HCT116 (cell line): ENCODE results near the gene TCF7. TPM values are rescaled to one million over a fixed set of nuclear protein-coding genes. Genes with fewer than 3 reads are reported as not detected.

Experiments used
- ATAC-seq: fragments of 200-7000 bp; cut with Tn5 transposase; 2 replicates; pipeline ENCODE4 v1.9.1; 2020; ENCODE audit warnings: mild to moderate bottlenecking, moderate library complexity
- BruUV-seq: library from RNA; stranded (reverse); fragments of 400-500 nt; replicated peaks from 2 replicates; lab custom pipeline; 2021; lab: Mats Ljungman, UMichigan
- CTCF ChIA-PET: fragments of 300-600 bp; sonication (Branson Sonifier 250); formaldehyde crosslinking; loops from one replicate; lab custom pipeline; 2021; ENCODE audit warnings: antibody characterized with exemption; lab: Charles Lee
- POLR2A ChIA-PET: fragments of 300-600, 350-600 bp; sonication (Branson Sonifier 250); formaldehyde crosslinking; loops from one replicate; lab custom pipeline; 2021; ENCODE audit warnings: antibody characterized with exemption; lab: Charles Lee
- RAD21 ChIA-PET, 2 experiments: fragments of 300-600 bp; sonication (Branson Sonifier 250); formaldehyde crosslinking; loops; one replicate each; lab custom pipeline; 2023; ENCODE audit warnings: low total read pairs in 2 of 2; ENCODE audit not compliant: uncharacterized antibody in 2 of 2, unreplicated experiment in 2 of 2, low non-redundant PET in 1 of 2; lab: Charles Lee
- DNase-seq: peaks from one replicate; pipeline ENCODE4 v3.0.0-alpha.2; 2010; ENCODE audit warnings: low read depth, low spot score
- H2AFZ ChIP-seq: fragments of 200-600 bp; shearing (Covaris generic), sonication (generic); 2 replicates; pipeline ENCODE4 v1.6.1; 2017; ENCODE audit warnings: low read depth, mixed run types, mixed read lengths, antibody characterized with exemption, low read length; ENCODE audit not compliant: poor library complexity, severe bottlenecking
- H3K27ac ChIP-seq: 2 replicates; pipeline ENCODE4 v1.5.1; 2012; ENCODE audit warnings: low read depth, low read length
- H3K27me3 ChIP-seq: fragments of 200-600 bp; sonication (generic); 2 replicates; pipeline ENCODE4 v1.6.1; 2016; ENCODE audit warnings: mixed run types, low read length, mixed read lengths; ENCODE audit not compliant: insufficient read depth
- H3K36me3 ChIP-seq, 2 experiments: fragments of 200-500 bp in 1 of 2; fragments of 200-600 bp in 1 of 2; sonication (Bioruptor generic) in 1 of 2; sonication (generic) in 1 of 2; 2 replicates each; pipeline versions ENCODE4 v1.5.1 to v1.6.1; 2014 to 2016; ENCODE audit warnings: low read length in 2 of 2, inconsistent platforms in 1 of 2, mixed read lengths in 1 of 2, mixed run types in 1 of 2; ENCODE audit not compliant: insufficient read depth in 2 of 2, control insufficient read depth in 1 of 2
- H3K4me1 ChIP-seq, 2 experiments: fragments of 200-600 bp in 1 of 2; sonication (generic) in 1 of 2; 2 replicates each; pipeline versions ENCODE4 v1.5.1 to v1.6.1; 2012 to 2017; ENCODE audit warnings: low read length in 2 of 2, inconsistent platforms in 1 of 2, mild to moderate bottlenecking in 1 of 2, mixed read lengths in 1 of 2, mixed run types in 1 of 2, moderate library complexity in 1 of 2; ENCODE audit not compliant: insufficient read depth in 2 of 2, control insufficient read depth in 1 of 2
- H3K4me2 ChIP-seq: fragments of 200-600 bp; sonication (generic); 2 replicates; pipeline ENCODE4 v1.6.1; 2017; ENCODE audit warnings: mixed run types, low read length, mixed read lengths
- H3K4me3 ChIP-seq, 2 experiments: fragments of 200-600 bp in 1 of 2; sonication (generic) in 1 of 2; replicated peaks in 1 of 2; 2 replicates each; pipeline ENCODE4 v1.5.1; 2011 to 2016; ENCODE audit warnings: low read length in 2 of 2, control low read depth in 1 of 2, low read depth in 1 of 2, mild to moderate bottlenecking in 1 of 2, mixed read lengths in 1 of 2, mixed run types in 1 of 2
- H3K79me2 ChIP-seq: fragments of 200-600 bp; sonication (generic); 2 replicates; pipeline ENCODE4 v1.6.1; 2017; ENCODE audit warnings: mild to moderate bottlenecking, mixed run types, low read length, moderate library complexity, mixed read lengths; ENCODE audit not compliant: insufficient read depth
- H3K9ac ChIP-seq: fragments of 200-600 bp; sonication (generic); 2 replicates; pipeline ENCODE4 v1.6.1; 2016; ENCODE audit warnings: low read length, mixed read lengths
- H3K9me2 ChIP-seq: fragments of 200-600 bp; sonication (generic), shearing (Covaris generic); 2 replicates; pipeline ENCODE4 v1.6.1; 2017; ENCODE audit warnings: mixed run types, mild to moderate bottlenecking, moderate library complexity; ENCODE audit not compliant: insufficient read depth
- H3K9me3 ChIP-seq, 2 experiments: fragments of 200-500 bp in 1 of 2; fragments of 200-600 bp in 1 of 2; sonication (Bioruptor generic) in 1 of 2; sonication (generic) in 1 of 2; 2 replicates each; pipeline ENCODE4 v1.6.1; 2014 to 2017; ENCODE audit warnings: low read length in 2 of 2, mixed read lengths in 2 of 2, inconsistent platforms in 1 of 2, low read depth in 1 of 2, mild to moderate bottlenecking in 1 of 2, mixed run types in 1 of 2, moderate library complexity in 1 of 2; ENCODE audit not compliant: control insufficient read depth in 1 of 2, insufficient read depth in 1 of 2
- H4K20me1 ChIP-seq: fragments of 200-600 bp; sonication (generic), shearing (Covaris generic); 2 replicates; pipeline ENCODE4 v1.6.1; 2017; ENCODE audit warnings: mixed run types, mild to moderate bottlenecking, moderate library complexity; ENCODE audit not compliant: insufficient read depth
- ELF1 ChIP-seq: IDR thresholded peaks from 2 replicates; pipeline ENCODE4 v1.6.1; 2012; ENCODE audit warnings: low read depth, borderline replicate concordance
- MAX ChIP-seq: IDR thresholded peaks from 2 replicates; pipeline ENCODE4 v1.6.1; 2012
- RAD21 ChIP-seq: IDR thresholded peaks from 2 replicates; pipeline ENCODE4 v1.6.1; 2012; ENCODE audit warnings: low read depth, mild to moderate bottlenecking
- SP1 ChIP-seq: IDR thresholded peaks from 2 replicates; pipeline ENCODE4 v1.6.1; 2012; ENCODE audit warnings: low read depth
- SRF ChIP-seq: IDR thresholded peaks from 2 replicates; pipeline ENCODE4 v1.6.1; 2012; ENCODE audit warnings: low read depth
- TCF7L2 ChIP-seq: IDR thresholded peaks from 2 replicates; pipeline ENCODE4 v1.7.0; 2011; ENCODE audit warnings: borderline replicate concordance, inconsistent platforms; ENCODE audit not compliant: insufficient read depth, insufficient read length; ENCODE audit errors: extremely low read depth
- YY1 ChIP-seq: IDR thresholded peaks from 2 replicates; pipeline ENCODE4 v1.6.1; 2011; ENCODE audit warnings: low read length, low read depth, moderate library complexity, mild to moderate bottlenecking; ENCODE audit not compliant: insufficient replicate concordance; ENCODE audit errors: extremely low read depth
- ZBTB33 ChIP-seq: IDR thresholded peaks from 2 replicates; pipeline ENCODE4 v1.6.1; 2011; ENCODE audit warnings: mild to moderate bottlenecking, low read length, moderate library complexity; ENCODE audit not compliant: insufficient replicate concordance; ENCODE audit errors: extremely low read depth
- intact Hi-C: fragments of 100-400 bp; cut with micrococcal nuclease; formaldehyde crosslinking; loops from 2 replicates; pipeline ENCODE4 v1.10.0; 2022
- total RNA-seq: library from RNA; stranded (reverse); gene quantifications from one replicate; pipeline ENCODE4 v1.2.1, GENCODE V29; 2021; ENCODE audit not compliant: unreplicated experiment
- TF ChIP-seq, protein P1 (sequence below), 3 experiments: fragments of 200-600 bp in 1 of 3; sonication (generic) in 1 of 3; IDR thresholded peaks in 2 of 3; conservative IDR thresholded peaks in 1 of 3; 2 replicates each; pipeline ENCODE4 v1.5.1; 2012 to 2017; ENCODE audit warnings: low read depth in 2 of 3, low read length in 2 of 3, antibody characterized with exemption in 1 of 3, borderline replicate concordance in 1 of 3, control low read depth in 1 of 3, mild to moderate bottlenecking in 1 of 3, mixed read lengths in 1 of 3, mixed run types in 1 of 3, moderate library complexity in 1 of 3; ENCODE audit not compliant: insufficient read depth in 1 of 3

TCF7 gene
- total RNA-seq, 1 experiment from 2014 or later = 17.8 TPM

- TF ChIP-seq, protein P1, sequence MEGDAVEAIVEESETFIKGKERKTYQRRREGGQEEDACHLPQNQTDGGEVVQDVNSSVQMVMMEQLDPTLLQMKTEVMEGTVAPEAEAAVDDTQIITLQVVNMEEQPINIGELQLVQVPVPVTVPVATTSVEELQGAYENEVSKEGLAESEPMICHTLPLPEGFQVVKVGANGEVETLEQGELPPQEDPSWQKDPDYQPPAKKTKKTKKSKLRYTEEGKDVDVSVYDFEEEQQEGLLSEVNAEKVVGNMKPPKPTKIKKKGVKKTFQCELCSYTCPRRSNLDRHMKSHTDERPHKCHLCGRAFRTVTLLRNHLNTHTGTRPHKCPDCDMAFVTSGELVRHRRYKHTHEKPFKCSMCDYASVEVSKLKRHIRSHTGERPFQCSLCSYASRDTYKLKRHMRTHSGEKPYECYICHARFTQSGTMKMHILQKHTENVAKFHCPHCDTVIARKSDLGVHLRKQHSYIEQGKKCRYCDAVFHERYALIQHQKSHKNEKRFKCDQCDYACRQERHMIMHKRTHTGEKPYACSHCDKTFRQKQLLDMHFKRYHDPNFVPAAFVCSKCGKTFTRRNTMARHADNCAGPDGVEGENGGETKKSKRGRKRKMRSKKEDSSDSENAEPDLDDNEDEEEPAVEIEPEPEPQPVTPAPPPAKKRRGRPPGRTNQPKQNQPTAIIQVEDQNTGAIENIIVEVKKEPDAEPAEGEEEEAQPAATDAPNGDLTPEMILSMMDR (IDR thresholded peaks at IDR 0.05 in 2 of 3, conservative IDR thresholded peaks at IDR 0.05 in 1 of 3; ENCODE audit: borderline replicate concordance in 1 of 3, insufficient read depth in 1 of 3, low read depth in 2 of 3, low read length in 2 of 3) = no peak
- TF ChIP-seq ELF1 (no peak), SRF (no peak), ZBTB33 (no peak), SP1 (no peak), MAX (no peak), TCF7L2 (no peak), RAD21 (no peak)
- TF ChIP-seq, all 23 proteins: peak for 0
Measured at GRCh38 chr5:134142806-134143205, 28.3 kb downstream of the TCF7 start (continued).

GRCh38 chr5:134143431-134143830 lies 28.9 kb downstream of the TCF7 start:
- H3K4me2 ChIP-seq = no peak overlapping the region
- no peak for DNase-seq
- no peak for TF ChIP-seq YY1
- TF ChIP-seq MAX = no peak
- no peak for TF ChIP-seq RAD21
- no peak for TF ChIP-seq TCF7L2
- no peak for TF ChIP-seq SP1
- ATAC-seq = no peak
- H3K4me1 ChIP-seq = peaks cover 0 to 16% of the 10 kb centered on the region in 2 experiments; a peak in 1 of 4 replicates
- no peak overlapping the region for H3K9ac ChIP-seq
- peaks cover 6% of the 10 kb centered on the region for H4K20me1 ChIP-seq
- ChIA-PET RAD21 (no interaction called here), POLR2A (no interaction called here), CTCF (interaction anchor here (1.4 to 6.8 kb wide), 3 partner anchors 18 to 117 kb away, joined by 3 to 91 read pairs (median 5); no protein-coding TSS in a partner anchor)
- H3K9me2 ChIP-seq = no peaks in the 10 kb centered on the region
- BruUV-seq = no TSS peak
- intact Hi-C loops = no loop called here
- H2AFZ ChIP-seq = no peak overlapping the region
- no peak overlapping the region for H3K27ac ChIP-seq
- no peak overlapping the region for H3K4me3 ChIP-seq
- H3K27me3 ChIP-seq = no peaks in the 10 kb centered on the region
- H3K36me3 ChIP-seq = peaks cover 20 to 43% of the 10 kb centered on the region in 2 experiments; a peak in 3 of 4 replicates
- peaks cover 34% of the 10 kb centered on the region; the same call in 1 of the 2 replicates for H3K79me2 ChIP-seq
- H3K9me3 ChIP-seq = no peaks in the 10 kb centered on the region
